ENCODE data around the gene BMP6. TPM values are rescaled to one million over a fixed set of nuclear protein-coding genes. Genes with fewer than 3 reads are reported as not detected.

The BMP6 gene
- total RNA-seq, 1 experiment from 2014 or later: 2.1 TPM

Other genes starting within 250 kb of the BMP6 start
- 0.02 and 0.04 TPM in 2 replicates for gene DSP, start 184.4 kb upstream of the BMP6 start, total RNA-seq (2014; rRNA removed; shearing (Covaris generic))
- gene SNRNP48, start 135.9 kb upstream of the BMP6 start, total RNA-seq (2014; rRNA removed; shearing (Covaris generic)): 6.4 and 6.6 TPM in 2 replicates
- gene TXNDC5, start 184.7 kb downstream of the BMP6 start, total RNA-seq (2014; rRNA removed; shearing (Covaris generic)): 462 and 475 TPM in 2 replicates

Data from H4 (cell line).